ENCODE results near the gene UBE3C. TPM values are rescaled to one million over a fixed set of nuclear protein-coding genes. Genes with fewer than 3 reads are reported as not detected.
"Not testable (repeated sequence)": the region's sequence is repeated elsewhere in the genome, so short reads cannot be mapped to it uniquely, and the experiment has no call there.

UBE3C gene
- total and polyA plus RNA-seq, 11 donors: 11.0 to 57.5 (median 48.1) TPM

DNA sequence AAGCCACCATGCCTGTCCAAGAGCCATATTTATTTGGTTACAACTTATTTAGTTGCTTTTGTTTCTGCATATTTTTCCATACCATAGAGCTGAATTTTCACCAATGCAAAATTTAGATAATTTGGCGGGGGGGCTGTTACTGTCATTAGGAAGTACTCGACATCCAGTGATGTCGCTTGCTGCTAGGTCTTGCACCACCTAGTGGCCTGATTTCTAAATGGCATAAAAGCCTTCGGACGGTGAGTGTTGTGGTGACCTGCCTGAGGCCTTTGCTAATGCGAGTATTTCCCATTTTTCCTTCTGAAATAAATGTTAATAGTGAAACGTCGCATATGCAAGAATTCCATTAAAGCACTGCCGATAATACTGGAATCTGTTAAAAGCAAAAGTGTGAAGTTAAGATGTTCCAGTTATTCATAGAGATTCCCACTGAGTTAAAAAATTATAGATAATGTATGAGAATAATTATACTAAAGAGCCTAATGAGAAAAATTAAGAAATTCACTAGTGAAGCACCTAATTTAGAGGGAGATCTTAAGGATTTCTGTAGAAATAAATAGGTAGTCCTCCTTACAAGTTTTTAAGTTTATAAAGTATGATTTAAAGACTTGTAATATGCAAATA is 112.0 kb downstream of the UBE3C start:
- TF ChIP-seq, protein P1, sequence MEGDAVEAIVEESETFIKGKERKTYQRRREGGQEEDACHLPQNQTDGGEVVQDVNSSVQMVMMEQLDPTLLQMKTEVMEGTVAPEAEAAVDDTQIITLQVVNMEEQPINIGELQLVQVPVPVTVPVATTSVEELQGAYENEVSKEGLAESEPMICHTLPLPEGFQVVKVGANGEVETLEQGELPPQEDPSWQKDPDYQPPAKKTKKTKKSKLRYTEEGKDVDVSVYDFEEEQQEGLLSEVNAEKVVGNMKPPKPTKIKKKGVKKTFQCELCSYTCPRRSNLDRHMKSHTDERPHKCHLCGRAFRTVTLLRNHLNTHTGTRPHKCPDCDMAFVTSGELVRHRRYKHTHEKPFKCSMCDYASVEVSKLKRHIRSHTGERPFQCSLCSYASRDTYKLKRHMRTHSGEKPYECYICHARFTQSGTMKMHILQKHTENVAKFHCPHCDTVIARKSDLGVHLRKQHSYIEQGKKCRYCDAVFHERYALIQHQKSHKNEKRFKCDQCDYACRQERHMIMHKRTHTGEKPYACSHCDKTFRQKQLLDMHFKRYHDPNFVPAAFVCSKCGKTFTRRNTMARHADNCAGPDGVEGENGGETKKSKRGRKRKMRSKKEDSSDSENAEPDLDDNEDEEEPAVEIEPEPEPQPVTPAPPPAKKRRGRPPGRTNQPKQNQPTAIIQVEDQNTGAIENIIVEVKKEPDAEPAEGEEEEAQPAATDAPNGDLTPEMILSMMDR (IDR thresholded peaks at IDR 0.05): peak; percentile 52 to 86 (median 74)
- no peak for TF ChIP-seq POLR2A (IDR thresholded peaks at IDR 0.05)
- ATAC-seq: peak in 3 of 4 donors; percentile 45 to 66 (median 62)
- intact Hi-C loops (cut with DNase I): loop anchor here in 3 of 10 donors (5.0 to 10.0 kb wide), 4 partner anchors 134 to 356 kb away; partner anchors contain the start of gene LMBR1 (in 1 of the 3)
- Histone ChIP-seq H3K4me3 (no peak overlapping the region), H3K27ac (no peak overlapping the region), H3K27me3 (no peaks in the 10 kb centered on the region), H3K9me3 (no peaks in the 10 kb centered on the region), H3K4me1 (no peaks in the 10 kb centered on the region), H3K36me3 (peaks cover 0 to 73% (median 58%) of the 10 kb centered on the region in 9 donors)
- peak in 1 of 5 donors; percentile 39 for DNase-seq
- WGBS, 4 donors: 48 to 52% (median 49%) methylated on average over 9 of the region's 9 CpGs

DNA sequence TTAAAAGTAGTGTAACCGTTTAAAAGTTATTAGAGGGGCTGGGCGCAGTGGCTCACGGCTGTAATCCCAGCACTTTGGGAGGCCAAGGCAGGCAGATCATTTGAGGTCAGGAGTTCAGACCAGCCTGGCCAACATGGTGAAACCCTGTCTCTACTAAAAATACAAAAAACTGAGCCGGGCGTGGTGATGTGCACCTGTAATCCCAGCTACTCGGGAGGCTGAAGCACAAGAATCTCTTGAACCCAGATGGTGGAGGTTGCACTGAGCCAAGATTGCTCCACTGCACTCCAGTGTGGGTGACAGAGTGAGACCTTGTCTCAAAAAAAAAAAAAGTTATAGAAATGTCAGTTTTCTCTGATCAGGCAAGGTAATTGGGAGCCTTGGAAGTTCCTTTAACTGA is 113.1 kb downstream of the UBE3C start:
- H3K27ac ChIP-seq, DNase-seq, H3K4me1 ChIP-seq, H3K9me3 ChIP-seq, H3K4me3 ChIP-seq, H3K27me3 ChIP-seq, ATAC-seq: not testable (repeated sequence)
- H3K36me3 ChIP-seq: peaks cover 0 to 84% (median 69%) of the 10 kb centered on the region in 9 donors
- intact Hi-C loops (cut with DNase I): loop anchor here in 3 of 10 donors (5.0 to 10.0 kb wide), 4 partner anchors 133 to 357 kb away; partner anchors contain the start of gene LMBR1 (in 1 of the 3)
- 92 to 96% (median 95%) methylated on average over 6 of the region's 6 CpGs for WGBS, 4 donors

DNA sequence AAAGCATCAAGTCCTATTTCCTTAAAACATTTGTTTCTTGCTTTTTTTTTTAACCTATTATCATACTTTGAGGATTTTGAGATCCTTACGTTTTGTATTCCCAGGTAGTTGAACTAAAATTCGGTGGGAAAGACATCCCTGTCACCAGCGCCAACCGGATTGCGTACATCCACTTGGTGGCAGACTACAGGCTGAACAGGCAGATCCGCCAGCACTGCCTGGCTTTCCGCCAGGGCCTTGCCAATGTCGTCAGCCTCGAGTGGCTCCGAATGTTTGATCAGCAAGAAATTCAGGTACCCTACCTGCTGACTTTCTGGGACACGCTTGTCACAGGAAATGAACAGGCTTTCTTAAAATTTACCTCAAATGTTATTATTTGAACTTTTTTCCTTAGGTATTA is 115.1 kb downstream of the UBE3C start:
- no peak for TF ChIP-seq POLR2A (IDR thresholded peaks at IDR 0.05)
- TF ChIP-seq, protein P1 (IDR thresholded peaks at IDR 0.05): peak in 8 of 12 donors; percentile 10 to 48 (median 30)
- 47 to 56% (median 52%) methylated on average over 11 of the region's 11 CpGs for WGBS, 4 donors
- H3K36me3 ChIP-seq: peaks cover 0 to 91% (median 76%) of the 10 kb centered on the region in 9 donors
- H3K4me1 ChIP-seq: no peaks in the 10 kb centered on the region
- H3K27ac ChIP-seq: no peak overlapping the region
- intact Hi-C loops (cut with DNase I): loop anchor here in 3 of 10 donors (5.0 to 10.0 kb wide), 4 partner anchors 131 to 359 kb away; partner anchors contain the start of gene LMBR1 (in 1 of the 3)
- H3K27me3 ChIP-seq: no peaks in the 10 kb centered on the region
- no peaks in the 10 kb centered on the region for H3K9me3 ChIP-seq
- H3K4me3 ChIP-seq: no peak overlapping the region
- ATAC-seq: peak; percentile 66 to 86 (median 80)
- peak; percentile 58 to 85 (median 73) for DNase-seq

DNA sequence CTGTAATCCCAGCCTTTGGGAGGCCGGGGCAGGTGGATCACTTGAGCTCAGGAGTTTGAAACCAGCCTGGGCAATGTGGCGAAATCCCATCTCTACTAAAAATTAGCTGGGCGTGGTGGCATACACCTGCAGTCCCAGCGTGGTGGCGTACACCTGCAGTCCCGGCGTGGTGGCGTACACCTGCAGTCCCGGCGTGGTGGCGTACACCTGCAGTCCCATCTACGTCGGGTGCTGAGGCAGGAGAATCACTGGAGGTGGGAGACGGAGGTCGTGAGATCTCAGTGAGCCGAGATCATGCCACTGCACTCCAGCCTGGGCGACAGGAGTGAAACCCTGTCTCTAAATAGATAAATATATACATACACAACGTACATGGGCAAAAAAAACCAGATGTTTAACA is 116.1 kb downstream of the UBE3C start:
- not testable (repeated sequence) for H3K27ac ChIP-seq, H3K4me3 ChIP-seq, H3K9me3 ChIP-seq, H3K27me3 ChIP-seq, H3K4me1 ChIP-seq, DNase-seq, ATAC-seq
- intact Hi-C loops (cut with DNase I): loop anchor here in 3 of 10 donors (5.0 to 10.0 kb wide), 4 partner anchors 130 to 360 kb away; partner anchors contain the start of gene LMBR1 (in 1 of the 3)
- WGBS, 4 donors: 90 to 98% (median 94%) methylated on average over 18 of the region's 18 CpGs
- peaks cover 0 to 91% (median 78%) of the 10 kb centered on the region in 9 donors for H3K36me3 ChIP-seq

DNA sequence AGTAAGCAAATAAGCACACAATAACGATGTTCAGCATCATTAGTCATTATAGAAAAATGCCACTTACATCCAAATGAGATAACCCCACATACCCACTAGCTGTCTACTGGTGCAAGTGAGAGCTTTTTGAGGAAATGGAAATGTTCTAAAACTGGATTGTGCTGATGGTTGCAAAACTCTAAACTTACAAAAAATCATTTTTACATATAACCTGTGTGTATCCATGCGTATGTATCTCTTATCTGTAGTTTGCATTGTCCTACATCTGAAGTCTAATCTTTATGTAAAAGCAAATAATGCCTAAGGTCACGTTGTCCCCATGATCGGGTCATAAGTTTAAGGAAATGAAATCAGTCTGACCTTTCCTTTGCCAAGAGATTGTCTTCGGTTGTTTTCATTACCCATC is 116.5 kb downstream of the UBE3C start:
- ATAC-seq (no peak), DNase-seq (no peak)
- no peaks in the 10 kb centered on the region for H3K9me3 ChIP-seq
- H3K27me3 ChIP-seq: no peaks in the 10 kb centered on the region
- intact Hi-C loops (cut with DNase I): loop anchor here in 2 of 10 donors (10.0 kb wide), 3 partner anchors 130 to 360 kb away; partner anchors contain the start of gene LMBR1 (in 1 of the 2)
- H3K36me3 ChIP-seq: peaks cover 0 to 92% (median 82%) of the 10 kb centered on the region in 9 donors
- 60 to 65% (median 63%) methylated on average over 5 of the region's 5 CpGs for WGBS, 4 donors
- no peak overlapping the region for H3K27ac ChIP-seq
- H3K4me1 ChIP-seq: no peaks in the 10 kb centered on the region
- no peak overlapping the region for H3K4me3 ChIP-seq
- TF ChIP-seq, protein P1 (IDR thresholded peaks at IDR 0.05): no peak
